PC-3 (cell line): ENCODE measurements around the gene SNRNP70.

Experiments
- CTCF ChIP-seq: fragments of 300-600 bp; sonication (generic); conservative IDR thresholded peaks from 2 replicates; pipeline ENCODE4 v1.5.1; 2017; ENCODE audit warnings: antibody characterized with exemption, low read depth, mild to moderate bottlenecking, low read length
- EZH2 ChIP-seq: fragments of 300-600 bp; sonication (generic); IDR thresholded peaks from one replicate; pipeline ENCODE4 v1.6.1; 2017; ENCODE audit warnings: antibody characterized with exemption, mild to moderate bottlenecking, low read length; ENCODE audit not compliant: unreplicated experiment
- EZH2phosphoT487 ChIP-seq: fragments of 300-600 bp; sonication (generic); IDR thresholded peaks from 2 replicates; pipeline ENCODE4 v1.6.1; 2018; ENCODE audit warnings: mild to moderate bottlenecking, antibody characterized with exemption, low read length, borderline replicate concordance

DNA sequence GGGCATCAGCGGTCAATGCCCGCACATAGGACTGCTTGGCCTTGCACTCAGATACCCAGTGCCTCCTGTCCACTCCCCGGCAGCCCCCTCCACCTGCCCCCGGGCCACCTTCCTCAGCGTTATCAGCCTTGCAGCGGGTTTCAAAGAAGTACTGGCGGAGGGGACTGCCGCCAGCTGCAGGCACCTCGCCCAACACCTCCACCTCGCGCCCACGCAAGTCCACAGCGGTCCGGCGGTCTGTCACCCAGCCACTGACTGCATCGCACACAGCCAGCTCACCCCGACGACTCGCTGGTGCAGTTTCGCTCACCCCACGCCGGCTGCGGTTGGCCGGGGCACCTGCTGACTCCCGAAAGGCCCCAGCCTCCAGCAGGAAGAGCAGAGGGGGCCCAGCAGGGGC lies 23.8 kb upstream of the SNRNP70 start:
- no peak for TF ChIP-seq CTCF
- TF ChIP-seq EZH2 = no peak
- TF ChIP-seq EZH2phosphoT487 = no peak
